Right lobe of liver (tissue), 4 donors: ENCODE data around the gene TCF7L2.

Source experiments
- CTCF ChIP-seq, 4 donors: fragments of 200-600 bp in 3 of 4; fragments of 450-650 bp in 1 of 4; IDR thresholded peaks; one replicate each; pipeline versions ENCODE4 v1.5.1 to v1.8.0; 2016 to 2022; ENCODE audit warnings: antibody characterized with exemption in 4 of 4, mild to moderate bottlenecking in 2 of 4
- POLR2A ChIP-seq: fragments of 450-650 bp; IDR thresholded peaks from one replicate; pipeline ENCODE4 v1.6.1; 2017; ENCODE audit warnings: antibody characterized with exemption, mild to moderate bottlenecking
- donor health status: DM: no; HTN: no; CAD: no.
- donor health status: DM: no; HTN: no; CAD: no.
- donor health status: DM: no; HTN: yes; CAD: no.

GRCh38 chr10:113027574-113028455 is 77.8 kb downstream of the TCF7L2 start:
- TF ChIP-seq CTCF (IDR thresholded peaks at IDR 0.05) (no peak), POLR2A (no peak)
